ENCODE results near the gene CDH12. TPM values are rescaled to one million over a fixed set of nuclear protein-coding genes. Genes with fewer than 3 reads are reported as not detected.

The CDH12 gene
- total RNA-seq, 4 donors from 2014 or later, result 0.38 to 2.8 (median 0.94) TPM

DNA sequence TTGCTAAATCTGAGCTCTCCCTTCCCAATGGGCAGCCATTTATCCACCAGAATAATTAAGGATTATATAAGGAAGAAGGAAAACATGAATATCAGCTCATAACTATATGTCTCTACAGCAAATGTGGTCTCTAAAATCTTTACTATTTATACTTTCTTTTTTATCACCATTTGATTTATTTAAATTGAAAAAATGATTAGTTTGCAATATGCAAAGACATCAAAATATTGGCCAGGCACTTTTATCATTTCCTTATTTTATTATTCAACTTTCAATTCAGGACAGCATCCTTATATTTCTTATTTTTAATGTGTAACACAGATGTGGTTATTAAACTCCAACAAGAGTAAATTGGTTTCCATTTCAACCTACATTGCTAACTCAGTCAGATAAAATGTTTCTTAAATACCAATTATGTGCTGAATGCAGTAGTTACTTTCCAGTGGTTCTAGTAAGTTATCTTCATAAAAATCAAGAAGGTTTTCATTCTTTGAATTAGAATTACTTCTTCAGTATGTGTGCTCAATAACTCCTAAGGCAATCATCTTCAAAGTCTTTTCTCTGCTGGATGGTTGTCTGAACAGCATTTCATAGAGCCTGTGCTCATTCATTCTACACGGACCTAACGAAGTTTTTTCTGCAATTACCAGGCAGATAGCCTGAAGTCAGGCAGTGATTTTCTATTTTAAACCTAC is 1148.0 kb downstream of the CDH12 start:
- Histone ChIP-seq H3K36me3 (no peaks in the 10 kb centered on the region), H3K27ac (no peak overlapping the region), H3K4me1 (no peaks in the 10 kb centered on the region), H3K9me3 (no peaks in the 10 kb centered on the region), H3K27me3 (no peaks in the 10 kb centered on the region), H3K4me3 (no peak overlapping the region)
- WGBS, result 39% methylated on average over 2 of the region's 2 CpGs
- no peak for DNase-seq (ENCODE audit: low spot score in 2 of 2)
- TF ChIP-seq POLR2AphosphoS5 (IDR thresholded peaks at IDR 0.05), result no peak
- no peak for TF ChIP-seq EP300 (IDR thresholded peaks at IDR 0.05)
- TF ChIP-seq POLR2A (IDR thresholded peaks at IDR 0.05), result no peak
- TF ChIP-seq, protein P1, sequence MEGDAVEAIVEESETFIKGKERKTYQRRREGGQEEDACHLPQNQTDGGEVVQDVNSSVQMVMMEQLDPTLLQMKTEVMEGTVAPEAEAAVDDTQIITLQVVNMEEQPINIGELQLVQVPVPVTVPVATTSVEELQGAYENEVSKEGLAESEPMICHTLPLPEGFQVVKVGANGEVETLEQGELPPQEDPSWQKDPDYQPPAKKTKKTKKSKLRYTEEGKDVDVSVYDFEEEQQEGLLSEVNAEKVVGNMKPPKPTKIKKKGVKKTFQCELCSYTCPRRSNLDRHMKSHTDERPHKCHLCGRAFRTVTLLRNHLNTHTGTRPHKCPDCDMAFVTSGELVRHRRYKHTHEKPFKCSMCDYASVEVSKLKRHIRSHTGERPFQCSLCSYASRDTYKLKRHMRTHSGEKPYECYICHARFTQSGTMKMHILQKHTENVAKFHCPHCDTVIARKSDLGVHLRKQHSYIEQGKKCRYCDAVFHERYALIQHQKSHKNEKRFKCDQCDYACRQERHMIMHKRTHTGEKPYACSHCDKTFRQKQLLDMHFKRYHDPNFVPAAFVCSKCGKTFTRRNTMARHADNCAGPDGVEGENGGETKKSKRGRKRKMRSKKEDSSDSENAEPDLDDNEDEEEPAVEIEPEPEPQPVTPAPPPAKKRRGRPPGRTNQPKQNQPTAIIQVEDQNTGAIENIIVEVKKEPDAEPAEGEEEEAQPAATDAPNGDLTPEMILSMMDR (IDR thresholded peaks at IDR 0.05), result no peak

DNA sequence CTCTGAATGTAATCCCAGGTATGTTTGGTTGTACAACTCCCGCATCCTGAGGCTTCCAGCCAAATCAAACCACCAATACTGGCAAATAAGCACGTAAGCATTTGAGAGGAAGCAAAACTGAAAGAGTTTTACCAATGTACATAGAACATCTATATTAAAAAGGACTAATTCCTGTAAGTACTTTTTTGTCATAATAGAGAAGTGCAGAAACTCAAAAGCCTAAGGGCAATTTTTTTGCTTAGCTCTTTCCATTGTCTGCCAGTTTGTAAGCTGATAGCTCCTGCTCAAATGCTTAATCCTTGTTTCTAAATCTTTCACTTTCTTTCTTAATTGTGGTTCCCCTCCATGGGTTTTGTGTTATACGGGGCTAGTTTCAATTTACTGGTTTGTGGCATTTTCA is 1151.8 kb downstream of the CDH12 start:
- Histone ChIP-seq H3K27ac (no peak overlapping the region), H3K36me3 (no peaks in the 10 kb centered on the region), H3K4me3 (no peak overlapping the region), H3K27me3 (no peaks in the 10 kb centered on the region), H3K4me1 (no peaks in the 10 kb centered on the region), H3K9me3 (no peaks in the 10 kb centered on the region)
- 54% methylated on average over 3 of the region's 3 CpGs for WGBS
- no peak for DNase-seq (ENCODE audit: low spot score in 2 of 2)
- TF ChIP-seq EP300 (IDR thresholded peaks at IDR 0.05) (no peak), POLR2A (IDR thresholded peaks at IDR 0.05) (no peak)
- TF ChIP-seq, protein P1 (IDR thresholded peaks at IDR 0.05), result no peak

Data from suprapubic skin (tissue), 4 donors.